Measurements from ENCODE around the gene RAI2. TPM values are rescaled to one million over a fixed set of nuclear protein-coding genes. Genes with fewer than 3 reads are reported as not detected.

Gene RAI2
- total RNA-seq, 2 experiments from 2014 or later = 1.5 to 2.0 TPM

DNA sequence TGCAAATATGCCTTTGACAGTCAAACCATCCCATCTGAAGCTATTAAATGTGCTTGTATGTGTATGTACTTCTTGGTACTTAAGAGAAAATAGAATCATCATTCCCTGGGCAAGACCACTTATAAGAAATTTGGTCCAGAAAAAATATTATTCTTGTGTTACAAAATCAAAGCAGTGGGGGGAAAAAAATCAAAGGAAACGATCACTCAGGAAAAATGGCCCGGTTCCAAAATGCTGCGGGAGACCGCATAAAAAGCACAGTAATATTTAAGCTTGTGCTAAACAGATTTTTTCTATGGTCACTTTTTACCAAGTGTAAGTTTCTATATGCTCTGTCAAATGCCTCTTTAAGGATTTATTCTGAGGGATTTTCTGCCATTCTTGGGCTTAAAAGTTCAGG, 36.1 kb downstream of the RAI2 start:
- TF ChIP-seq, protein P1, sequence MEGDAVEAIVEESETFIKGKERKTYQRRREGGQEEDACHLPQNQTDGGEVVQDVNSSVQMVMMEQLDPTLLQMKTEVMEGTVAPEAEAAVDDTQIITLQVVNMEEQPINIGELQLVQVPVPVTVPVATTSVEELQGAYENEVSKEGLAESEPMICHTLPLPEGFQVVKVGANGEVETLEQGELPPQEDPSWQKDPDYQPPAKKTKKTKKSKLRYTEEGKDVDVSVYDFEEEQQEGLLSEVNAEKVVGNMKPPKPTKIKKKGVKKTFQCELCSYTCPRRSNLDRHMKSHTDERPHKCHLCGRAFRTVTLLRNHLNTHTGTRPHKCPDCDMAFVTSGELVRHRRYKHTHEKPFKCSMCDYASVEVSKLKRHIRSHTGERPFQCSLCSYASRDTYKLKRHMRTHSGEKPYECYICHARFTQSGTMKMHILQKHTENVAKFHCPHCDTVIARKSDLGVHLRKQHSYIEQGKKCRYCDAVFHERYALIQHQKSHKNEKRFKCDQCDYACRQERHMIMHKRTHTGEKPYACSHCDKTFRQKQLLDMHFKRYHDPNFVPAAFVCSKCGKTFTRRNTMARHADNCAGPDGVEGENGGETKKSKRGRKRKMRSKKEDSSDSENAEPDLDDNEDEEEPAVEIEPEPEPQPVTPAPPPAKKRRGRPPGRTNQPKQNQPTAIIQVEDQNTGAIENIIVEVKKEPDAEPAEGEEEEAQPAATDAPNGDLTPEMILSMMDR (IDR thresholded peaks at IDR 0.05) = no peak
- H3K36me3 Mint-ChIP-seq (ENCODE audit: low read depth) = no peaks in the 10 kb centered on the region
- H3K27me3 Mint-ChIP-seq = no peaks in the 10 kb centered on the region
- CTCF ChIA-PET = no interaction called here
- DNase-seq (no peak), ATAC-seq (ENCODE audit: poor library complexity) (no peak)
- Histone ChIP-seq H3K27me3 (ENCODE audit: control insufficient read depth in 1 of 2, insufficient read depth in 2 of 2, low read length in 2 of 2) (no peaks in the 10 kb centered on the region), H3K4me3 (ENCODE audit: low read length) (no peak overlapping the region), H3K36me3 (ENCODE audit: insufficient read depth, low read length) (no peaks in the 10 kb centered on the region), H3K4me1 (ENCODE audit: insufficient read depth, low read length) (no peaks in the 10 kb centered on the region), H3K27ac (ENCODE audit: low read depth in 1 of 2, low read length in 2 of 2) (no peak overlapping the region), H3K9me3 (ENCODE audit: control insufficient read depth in 1 of 2, insufficient read depth in 1 of 2, low read length in 2 of 2) (no peaks in the 10 kb centered on the region)
- H3K4me1 Mint-ChIP-seq (ENCODE audit: low read depth) = no peaks in the 10 kb centered on the region
- H3K27ac Mint-ChIP-seq = no peak overlapping the region
- POLR2A ChIA-PET = no interaction called here
- intact Hi-C loops (cut with DNase I, micrococcal nuclease) = no loop called here
- H3K4me3 Mint-ChIP-seq = no peak overlapping the region
- peaks cover 3% of the 10 kb centered on the region for H3K9me3 Mint-ChIP-seq

DNA sequence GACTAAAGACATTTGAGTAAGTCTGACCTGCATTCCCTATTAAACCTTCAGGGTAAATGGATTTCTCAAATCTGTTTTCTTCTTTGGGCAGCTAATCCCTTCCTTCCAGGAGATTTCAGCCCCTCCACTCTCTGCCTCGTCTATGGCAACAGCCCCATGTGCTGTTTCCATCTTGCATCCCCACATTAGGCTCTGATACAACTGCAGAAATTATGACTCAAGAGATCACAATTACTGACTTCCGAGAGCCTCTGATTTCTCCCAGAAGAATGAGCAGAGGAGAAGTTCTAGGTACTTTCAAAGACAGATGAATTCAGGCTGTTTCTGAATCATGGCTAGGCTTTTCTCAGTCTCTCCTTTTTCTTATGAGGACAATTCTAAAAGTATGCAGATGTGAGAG, 38.7 kb downstream of the RAI2 start:
- ChIA-PET CTCF (no interaction called here), POLR2A (no interaction called here)
- H3K27ac ChIP-seq (ENCODE audit: low read depth in 1 of 2, low read length in 2 of 2) = no peak overlapping the region
- no peaks in the 10 kb centered on the region for H3K27me3 Mint-ChIP-seq
- H3K36me3 Mint-ChIP-seq (ENCODE audit: low read depth) = no peaks in the 10 kb centered on the region
- no peak overlapping the region for H3K27ac Mint-ChIP-seq
- H3K27me3 ChIP-seq (ENCODE audit: control insufficient read depth in 1 of 2, insufficient read depth in 2 of 2, low read length in 2 of 2) = peaks cover 0 to 2% of the 10 kb centered on the region in 2 experiments
- H3K36me3 ChIP-seq (ENCODE audit: insufficient read depth, low read length) = no peaks in the 10 kb centered on the region
- H3K4me1 ChIP-seq (ENCODE audit: insufficient read depth, low read length) = no peaks in the 10 kb centered on the region
- ATAC-seq (ENCODE audit: poor library complexity) (no peak), DNase-seq (no peak)
- no peak overlapping the region for H3K4me3 ChIP-seq (ENCODE audit: low read length)
- H3K9me3 Mint-ChIP-seq = peaks cover 3% of the 10 kb centered on the region
- intact Hi-C loops (cut with DNase I, micrococcal nuclease) = no loop called here
- H3K9me3 ChIP-seq (ENCODE audit: control insufficient read depth in 1 of 2, insufficient read depth in 1 of 2, low read length in 2 of 2) = no peaks in the 10 kb centered on the region
- no peak overlapping the region for H3K4me3 Mint-ChIP-seq
- no peaks in the 10 kb centered on the region for H3K4me1 Mint-ChIP-seq (ENCODE audit: low read depth)
- TF ChIP-seq, protein P1 (IDR thresholded peaks at IDR 0.05) = no peak

DNA sequence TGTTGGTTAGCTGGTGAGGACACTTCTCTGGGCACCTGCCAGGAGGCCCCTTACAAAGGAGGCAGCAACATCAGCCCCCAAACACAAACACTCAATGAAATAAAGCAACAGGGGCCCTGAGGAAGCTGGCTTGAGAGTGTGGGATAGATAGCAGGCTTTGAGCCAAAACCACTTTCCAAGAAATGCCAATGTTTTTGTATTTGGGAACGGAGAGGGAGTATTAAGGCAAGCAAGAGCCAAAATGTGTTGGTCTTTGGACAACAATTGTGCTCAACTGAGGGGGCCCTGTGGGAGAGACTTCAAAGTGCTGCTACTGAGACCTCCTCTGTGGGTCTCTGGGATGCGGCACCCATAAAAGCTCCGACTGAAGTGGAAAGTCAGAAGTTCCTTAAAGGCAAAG, 41.0 kb downstream of the RAI2 start:
- Histone ChIP-seq H3K4me1 (ENCODE audit: insufficient read depth, low read length) (no peaks in the 10 kb centered on the region), H3K36me3 (ENCODE audit: insufficient read depth, low read length) (no peaks in the 10 kb centered on the region), H3K4me3 (ENCODE audit: low read length) (no peak overlapping the region), H3K27ac (ENCODE audit: low read depth in 1 of 2, low read length in 2 of 2) (no peak overlapping the region), H3K9me3 (ENCODE audit: control insufficient read depth in 1 of 2, insufficient read depth in 1 of 2, low read length in 2 of 2) (no peaks in the 10 kb centered on the region), H3K27me3 (ENCODE audit: control insufficient read depth in 1 of 2, insufficient read depth in 2 of 2, low read length in 2 of 2) (peaks cover 0 to 2% of the 10 kb centered on the region in 2 experiments)
- no peaks in the 10 kb centered on the region for H3K9me3 Mint-ChIP-seq
- no peaks in the 10 kb centered on the region for H3K27me3 Mint-ChIP-seq
- TF ChIP-seq, protein P1 (IDR thresholded peaks at IDR 0.05) = no peak
- CTCF ChIA-PET = no interaction called here
- ATAC-seq (ENCODE audit: poor library complexity) (no peak), DNase-seq (no peak)
- H3K4me1 Mint-ChIP-seq (ENCODE audit: low read depth) = no peaks in the 10 kb centered on the region
- H3K36me3 Mint-ChIP-seq (ENCODE audit: low read depth) = no peaks in the 10 kb centered on the region
- POLR2A ChIA-PET = interaction anchor here (0.7 kb wide), 1 partner anchor 11 kb away, joined by 4 read pairs; no protein-coding TSS in a partner anchor
- H3K4me3 Mint-ChIP-seq = no peak overlapping the region
- H3K27ac Mint-ChIP-seq = no peak overlapping the region
- intact Hi-C loops (cut with DNase I, micrococcal nuclease) = no loop called here

Data from CD4-positive, alpha-beta T cell (primary cell).